IMR-90 (cell line): ENCODE results near the gene IGFBPL1. TPM values are rescaled to one million over a fixed set of nuclear protein-coding genes. Genes with fewer than 3 reads are reported as not detected.

Source experiments
- ATAC-seq: fragments of 200-7000 bp; cut with Tn5 transposase; 2 replicates; pipeline ENCODE4 v1.9.1; 2020; ENCODE audit warnings: low read depth, mild to moderate bottlenecking, moderate library complexity
- BruUV-seq: library from RNA; stranded (reverse); fragments of 400-500 nt; replicated peaks from 2 replicates; lab custom pipeline; 2021; lab: Mats Ljungman, UMichigan
- CTCF ChIA-PET: fragments of 300-600 bp; formaldehyde crosslinking; extraction: SDS; loops from one replicate; lab custom pipeline; 2021; ENCODE audit warnings: antibody characterized with exemption; lab: Yijun Ruan, JAX
- POLR2A ChIA-PET: fragments of 300-600 bp; sonication (Branson Sonifier 250); formaldehyde crosslinking; loops from one replicate; lab custom pipeline; 2022; ENCODE audit warnings: antibody characterized with exemption; ENCODE audit not compliant: unreplicated experiment; lab: Charles Lee
- DNase-seq: peaks from one replicate; pipeline ENCODE4 v3.0.0; 2013
- H2AFZ ChIP-seq: replicated peaks from 2 replicates; pipeline ENCODE3; 2013; ENCODE audit warnings: low read length, mild to moderate bottlenecking; ENCODE audit not compliant: poor library complexity
- H2AK5ac ChIP-seq: 2 replicates; pipeline ENCODE4 v1.6.1; 2013; ENCODE audit warnings: low read depth, low read length, inconsistent platforms
- H2AK9ac ChIP-seq: replicated peaks from 2 replicates; pipeline ENCODE3; 2013; ENCODE audit warnings: mild to moderate bottlenecking, low read depth, low read length, moderate library complexity; ENCODE audit not compliant: poor library complexity
- H2BK120ac ChIP-seq: 2 replicates; pipeline ENCODE4 v1.6.1; 2013; ENCODE audit warnings: low read depth, low read length, inconsistent platforms
- H2BK15ac ChIP-seq: 3 replicates; pipeline ENCODE4 v1.6.1; 2013; ENCODE audit warnings: low read depth, low read length, inconsistent platforms
- H2BK20ac ChIP-seq: 2 replicates; pipeline ENCODE4 v1.6.1; 2013; ENCODE audit warnings: low read depth, mild to moderate bottlenecking, inconsistent platforms, low read length, moderate library complexity
- H2BK5ac ChIP-seq: 2 replicates; pipeline ENCODE4 v1.6.1; 2013; ENCODE audit warnings: mild to moderate bottlenecking, low read depth, low read length, inconsistent platforms; ENCODE audit not compliant: poor library complexity, severe bottlenecking
- H3K14ac ChIP-seq: replicated peaks from 2 replicates; pipeline ENCODE4 v1.6.1; 2013; ENCODE audit warnings: low read depth, low read length, inconsistent platforms
- H3K18ac ChIP-seq: 2 replicates; pipeline ENCODE4 v1.6.1; 2013; ENCODE audit warnings: low read depth, low read length, control low read depth
- H3K23ac ChIP-seq: 2 replicates; pipeline ENCODE4 v1.6.1; 2013; ENCODE audit warnings: low read depth, low read length, inconsistent platforms
- H3K27ac ChIP-seq: 2 replicates; pipeline ENCODE4 v1.5.1; 2013; ENCODE audit warnings: mild to moderate bottlenecking, control low read depth, low read length; ENCODE audit not compliant: insufficient read depth
- H3K27me3 ChIP-seq: 2 replicates; pipeline ENCODE4 v1.6.1; 2013; ENCODE audit warnings: low read length; ENCODE audit not compliant: control insufficient read depth, insufficient read depth
- H3K36me3 ChIP-seq: 2 replicates; pipeline ENCODE4 v1.6.1; 2013; ENCODE audit warnings: low read length, mixed read lengths; ENCODE audit not compliant: control insufficient read depth, insufficient read depth
- H3K4ac ChIP-seq: 2 replicates; pipeline ENCODE4 v1.6.1; 2013; ENCODE audit warnings: low read depth, low read length, inconsistent platforms
- H3K4me1 ChIP-seq: 2 replicates; pipeline ENCODE4 v1.6.1; 2013; ENCODE audit warnings: low read length, mixed read lengths; ENCODE audit not compliant: control insufficient read depth, insufficient read depth
- H3K4me2 ChIP-seq: 2 replicates; pipeline ENCODE4 v1.6.1; 2013; ENCODE audit warnings: low read depth, mild to moderate bottlenecking, control low read depth, low read length, moderate library complexity
- H3K4me3 ChIP-seq: 2 replicates; pipeline ENCODE4 v1.5.1; 2013; ENCODE audit warnings: low read depth, mild to moderate bottlenecking, control low read depth, low read length, moderate library complexity; ENCODE audit not compliant: insufficient read depth
- H3K56ac ChIP-seq: 2 replicates; pipeline ENCODE4 v1.6.1; 2013; ENCODE audit warnings: low read length, inconsistent platforms; ENCODE audit not compliant: insufficient read depth; ENCODE audit errors: extremely low read depth
- H3K79me1 ChIP-seq, 2 experiments: 2 replicates each; pipeline ENCODE4 v1.6.1; 2013; ENCODE audit warnings: low read length in 2 of 2, inconsistent platforms in 1 of 2, low read depth in 1 of 2
- H3K9ac ChIP-seq: 2 replicates; pipeline ENCODE4 v1.6.1; 2013; ENCODE audit warnings: low read depth, low read length, control low read depth
- H3K9me1 ChIP-seq: 2 replicates; pipeline ENCODE4 v1.6.1; 2013; ENCODE audit warnings: low read length, inconsistent platforms; ENCODE audit not compliant: insufficient read depth
- H3K9me3 ChIP-seq: 2 replicates; pipeline ENCODE4 v1.6.1; 2013; ENCODE audit warnings: low read length; ENCODE audit not compliant: control insufficient read depth, insufficient read depth
- H4K20me1 ChIP-seq: 2 replicates; pipeline ENCODE4 v1.6.1; 2013; ENCODE audit warnings: low read length, inconsistent platforms; ENCODE audit not compliant: insufficient read depth
- H4K5ac ChIP-seq: 2 replicates; pipeline ENCODE4 v1.6.1; 2013; ENCODE audit warnings: mild to moderate bottlenecking, low read depth, low read length, control low read depth
- H4K8ac ChIP-seq, 2 experiments: 2 replicates each; pipeline ENCODE4 v1.6.1; 2013; ENCODE audit warnings: low read depth in 2 of 2, low read length in 2 of 2, control low read depth in 1 of 2, inconsistent platforms in 1 of 2
- H4K91ac ChIP-seq: 2 replicates; pipeline ENCODE4 v1.6.1; 2013; ENCODE audit warnings: low read depth, low read length, inconsistent platforms; ENCODE audit not compliant: insufficient read depth
- BHLHE40 ChIP-seq: fragments of 150-350 bp; IDR thresholded peaks from 2 replicates; pipeline ENCODE4 v1.6.1; 2016; ENCODE audit warnings: mild to moderate bottlenecking, low read depth, low read length
- CHD1 ChIP-seq: IDR thresholded peaks from 2 replicates; pipeline ENCODE4 v1.6.1; 2012; ENCODE audit warnings: low read depth, low read length, improper control_type of control experiment
- FOS ChIP-seq: fragments of 150-350 bp; IDR thresholded peaks from 2 replicates; pipeline ENCODE4 v1.6.1; 2016; ENCODE audit warnings: low read depth, low read length
- MAFK ChIP-seq: IDR thresholded peaks from 2 replicates; pipeline ENCODE4 v1.6.1; 2012; ENCODE audit warnings: low read depth, low read length, improper control_type of control experiment
- MXI1 ChIP-seq: IDR thresholded peaks from 2 replicates; pipeline ENCODE4 v1.6.1; 2012; ENCODE audit warnings: low read depth, mild to moderate bottlenecking, low read length, moderate library complexity, borderline replicate concordance
- NFE2L2 ChIP-seq: fragments of 150-350 bp; IDR thresholded peaks from 2 replicates; pipeline ENCODE4 v1.6.1; 2016; ENCODE audit warnings: low read depth, mild to moderate bottlenecking, low read length
- POLR2A ChIP-seq: IDR thresholded peaks from 2 replicates; pipeline ENCODE4 v1.6.1; 2012; ENCODE audit warnings: mild to moderate bottlenecking, low read depth, low read length
- RAD21 ChIP-seq: IDR thresholded peaks from 2 replicates; pipeline ENCODE4 v1.6.1; 2012; ENCODE audit warnings: low read length, improper control_type of control experiment
- RCOR1 ChIP-seq: IDR thresholded peaks from 2 replicates; pipeline ENCODE4 v1.6.1; 2012; ENCODE audit warnings: mild to moderate bottlenecking, low read length, improper control_type of control experiment; ENCODE audit not compliant: insufficient replicate concordance
- RFX5 ChIP-seq: IDR thresholded peaks from 2 replicates; pipeline ENCODE4 v1.8.0; 2012; ENCODE audit warnings: low read depth, mild to moderate bottlenecking, low read length, moderate library complexity
- USF2 ChIP-seq: fragments of 150-350 bp; IDR thresholded peaks from 2 replicates; pipeline ENCODE4 v1.6.1; 2017; ENCODE audit warnings: mild to moderate bottlenecking, antibody characterized with exemption, low read length, low read depth
- WGBS, 2 experiments: methylation state at CpG; one replicate each; pipeline versions ENCODE4 v1.1.5 to v1.1.7; 2013; ENCODE audit warnings: missing lambda C conversion rate in 2 of 2; ENCODE audit not compliant: insufficient read length in 1 of 2; ENCODE audit errors: extremely low coverage in 2 of 2; 5-methylcytosine and 5-hydroxymethylcytosine counted together
- dilution Hi-C: fragments of 300-500 bp; cut with HindIII; formaldehyde crosslinking; loops from one replicate; pipeline ENCODE4 v1.14.3; 2018; ENCODE audit warnings: low sequenced_read_pairs; ENCODE audit not compliant: unreplicated experiment
- in situ Hi-C: fragments of 300-500 bp; cut with MboI; formaldehyde crosslinking; loops from 3 replicates; pipeline ENCODE4 v1.14.3; 2019; ENCODE audit warnings: low sequenced_read_pairs, inconsistent platforms, mixed read lengths
- intact Hi-C: fragments of 100-400 bp; cut with micrococcal nuclease; formaldehyde crosslinking; loops from 2 replicates; pipeline ENCODE4 v1.10.0; 2022
- polyA plus RNA-seq, 3 experiments: library from polyadenylated mRNA; depleted of rRNA; stranded (reverse); fragments of >200 nt; gene quantifications; 2 replicates each; pipeline ENCODE4 v1.2.3, GENCODE V29; 2012; ENCODE audit warnings: low replicate concordance in 1 of 3
- total RNA-seq: library from RNA; depleted of rRNA; stranded (reverse); fragments of >200 nt; gene quantifications from 2 replicates; pipeline ENCODE4 v1.2.3, GENCODE V29; 2012
- TF ChIP-seq, protein P1 (sequence below): conservative IDR thresholded peaks from 2 replicates; pipeline ENCODE4 v1.5.1; 2012; ENCODE audit warnings: mild to moderate bottlenecking, low read depth, low read length, improper control_type of control experiment
- TF ChIP-seq, protein P2 (sequence below): fragments of 150-350 bp; IDR thresholded peaks from 2 replicates; pipeline ENCODE4 v1.6.1; 2016; ENCODE audit warnings: low read depth, mild to moderate bottlenecking, low read length, moderate library complexity, borderline replicate concordance

Gene IGFBPL1
- total and polyA plus RNA-seq, 2 of the 4 experiments (the other 2 are of a cell fraction), result not detected

DNA sequence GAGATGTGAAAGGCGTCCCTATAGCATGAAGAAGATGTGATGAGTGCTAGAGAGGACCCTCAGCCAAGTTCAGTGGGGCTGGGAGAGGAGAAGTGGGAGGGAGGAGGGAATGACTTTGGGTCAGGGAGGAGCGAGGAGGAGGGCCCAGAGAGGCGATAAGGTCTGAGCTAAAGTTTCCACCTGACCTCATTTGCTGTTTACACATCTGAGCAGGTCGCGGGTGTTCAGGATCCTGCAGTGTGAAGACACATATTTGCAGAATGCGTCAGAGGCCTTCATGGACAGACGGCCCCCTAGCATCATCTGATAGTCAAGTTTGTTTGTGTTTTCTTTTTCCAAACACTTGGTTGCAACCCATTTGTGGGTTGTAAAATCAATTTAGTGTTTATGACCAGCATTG, 18.9 kb upstream of the IGFBPL1 start:
- H3K79me1 ChIP-seq, result no peaks in the 10 kb centered on the region
- no peaks in the 10 kb centered on the region; the same call in 1 of the 2 replicates for H3K27me3 ChIP-seq
- intact Hi-C loops, result no loop called here
- DNase-seq (peak; percentile 16), ATAC-seq (peak; percentile 51)
- no peak overlapping the region for H3K4ac ChIP-seq
- in situ Hi-C loops, result no loop called here
- H3K9me1 ChIP-seq, result 0 out of 2 replicates have a peak, but pooled peaks cover 8% of the 10 kb centered on the region
- no TSS peak for BruUV-seq
- no peak overlapping the region for H4K8ac ChIP-seq
- H2AFZ ChIP-seq, result no peak overlapping the region
- no peak overlapping the region for H3K23ac ChIP-seq
- ChIA-PET POLR2A (no interaction called here), CTCF (no interaction called here)
- H3K4me2 ChIP-seq, result no peak overlapping the region
- no peaks in the 10 kb centered on the region for H4K20me1 ChIP-seq
- H2BK15ac ChIP-seq, result no peak overlapping the region
- no peak overlapping the region for H3K9ac ChIP-seq
- WGBS, 2 experiments, result 83% methylated on average over 1 of the region's 7 CpGs; no CpG with 5 or more reads in 1 of the 2 experiments
- H3K14ac ChIP-seq, result no peak overlapping the region
- no peaks in the 10 kb centered on the region for H3K9me3 ChIP-seq
- no peak overlapping the region for H3K56ac ChIP-seq
- no peak overlapping the region for H2BK120ac ChIP-seq
- H3K36me3 ChIP-seq, result no peaks in the 10 kb centered on the region
- no peak overlapping the region for H4K5ac ChIP-seq
- no peak overlapping the region for H2AK9ac ChIP-seq
- no peak overlapping the region for H4K91ac ChIP-seq
- dilution Hi-C loops, result no loop called here
- H2AK5ac ChIP-seq, result no peak overlapping the region
- H3K18ac ChIP-seq, result no peak overlapping the region
- H3K4me1 ChIP-seq, result peaks cover 2% of the 10 kb centered on the region; the same call in 1 of the 2 replicates
- no peak overlapping the region for H2BK20ac ChIP-seq
- H3K4me3 ChIP-seq, result no peak overlapping the region
- H3K27ac ChIP-seq, result no peak overlapping the region
- peak overlapping the region; percentile 10 for H2BK5ac ChIP-seq
- TF ChIP-seq USF2 (no peak), FOS (no peak), CHD1 (no peak), RFX5 (no peak), NFE2L2 (no peak), POLR2A (no peak), RCOR1 (no peak), RAD21 (no peak), MAFK (no peak), BHLHE40 (no peak), MXI1 (no peak)
- TF ChIP-seq, protein P1, sequence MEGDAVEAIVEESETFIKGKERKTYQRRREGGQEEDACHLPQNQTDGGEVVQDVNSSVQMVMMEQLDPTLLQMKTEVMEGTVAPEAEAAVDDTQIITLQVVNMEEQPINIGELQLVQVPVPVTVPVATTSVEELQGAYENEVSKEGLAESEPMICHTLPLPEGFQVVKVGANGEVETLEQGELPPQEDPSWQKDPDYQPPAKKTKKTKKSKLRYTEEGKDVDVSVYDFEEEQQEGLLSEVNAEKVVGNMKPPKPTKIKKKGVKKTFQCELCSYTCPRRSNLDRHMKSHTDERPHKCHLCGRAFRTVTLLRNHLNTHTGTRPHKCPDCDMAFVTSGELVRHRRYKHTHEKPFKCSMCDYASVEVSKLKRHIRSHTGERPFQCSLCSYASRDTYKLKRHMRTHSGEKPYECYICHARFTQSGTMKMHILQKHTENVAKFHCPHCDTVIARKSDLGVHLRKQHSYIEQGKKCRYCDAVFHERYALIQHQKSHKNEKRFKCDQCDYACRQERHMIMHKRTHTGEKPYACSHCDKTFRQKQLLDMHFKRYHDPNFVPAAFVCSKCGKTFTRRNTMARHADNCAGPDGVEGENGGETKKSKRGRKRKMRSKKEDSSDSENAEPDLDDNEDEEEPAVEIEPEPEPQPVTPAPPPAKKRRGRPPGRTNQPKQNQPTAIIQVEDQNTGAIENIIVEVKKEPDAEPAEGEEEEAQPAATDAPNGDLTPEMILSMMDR, result no peak
- TF ChIP-seq, protein P2, sequence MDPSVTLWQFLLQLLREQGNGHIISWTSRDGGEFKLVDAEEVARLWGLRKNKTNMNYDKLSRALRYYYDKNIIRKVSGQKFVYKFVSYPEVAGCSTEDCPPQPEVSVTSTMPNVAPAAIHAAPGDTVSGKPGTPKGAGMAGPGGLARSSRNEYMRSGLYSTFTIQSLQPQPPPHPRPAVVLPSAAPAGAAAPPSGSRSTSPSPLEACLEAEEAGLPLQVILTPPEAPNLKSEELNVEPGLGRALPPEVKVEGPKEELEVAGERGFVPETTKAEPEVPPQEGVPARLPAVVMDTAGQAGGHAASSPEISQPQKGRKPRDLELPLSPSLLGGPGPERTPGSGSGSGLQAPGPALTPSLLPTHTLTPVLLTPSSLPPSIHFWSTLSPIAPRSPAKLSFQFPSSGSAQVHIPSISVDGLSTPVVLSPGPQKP, result no peak
